ENCODE measurements around the gene EME1. TPM values are rescaled to one million over a fixed set of nuclear protein-coding genes. Genes with fewer than 3 reads are reported as not detected.

Gene EME1
- total and polyA plus RNA-seq, 2 of the 8 experiments (the other 6 are each of a cell fraction or from before 2014, with no cell fraction given) = 13.9 to 16.3 TPM

DNA sequence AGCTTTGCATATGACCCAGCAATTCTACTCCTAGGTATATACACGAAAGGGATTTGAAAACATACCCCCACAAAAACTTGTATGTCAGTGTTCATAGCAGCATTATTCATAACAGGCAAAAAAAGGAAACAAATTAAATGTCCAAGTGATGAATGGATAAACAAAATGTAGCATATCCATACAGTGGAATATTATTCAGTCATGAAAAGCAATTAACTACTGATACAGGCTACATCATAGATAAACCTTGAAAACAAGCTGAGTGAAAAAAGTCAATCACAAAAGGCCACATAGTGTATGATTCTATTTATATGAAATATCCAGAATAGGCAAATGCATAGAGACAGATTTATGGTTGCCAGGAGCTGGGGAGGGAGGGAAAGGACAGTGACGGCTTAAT lies 676 bp downstream of the EME1 start:
- 74% methylated on average over 2 of the region's 2 CpGs; no CpG with 5 or more reads in 1 of the 2 experiments for WGBS, 2 experiments (ENCODE audit: extremely low coverage in 1 of 2, insufficient coverage in 1 of 2, insufficient read length in 1 of 2, insufficient replicate concordance in 2 of 2, low coverage in 1 of 2, low lambda C conversion rate in 2 of 2, missing lambda C conversion rate in 1 of 2)
- no peak overlapping the region for H2BK12ac ChIP-seq (ENCODE audit: low read depth, low read length)
- H3K27ac ChIP-seq (ENCODE audit: low read depth, low read length) = no peak overlapping the region
- H3K4me3 ChIP-seq (ENCODE audit: extremely low read depth in 1 of 4, insufficient read depth in 2 of 4, low read depth in 3 of 4, low read length in 4 of 4) = peak overlapping the region; percentile 86 to 97 (median 92); a peak in 6 of 8 replicates
- no peak overlapping the region for H3K18ac ChIP-seq (ENCODE audit: extremely low read depth, low read length)
- no peaks in the 10 kb centered on the region for H3K9me3 ChIP-seq (ENCODE audit: insufficient read depth in 2 of 2, low read depth in 1 of 2, low read length in 1 of 2)
- H2AFZ ChIP-seq (ENCODE audit: low read length) = no peak overlapping the region
- DNase-seq (ENCODE audit: low read depth in 1 of 2, low spot score in 2 of 2) (no peak), FAIRE-seq (no peak)
- peaks cover 0 to 17% of the 10 kb centered on the region in 2 experiments; a peak in 2 of 4 replicates for H3K79me2 ChIP-seq (ENCODE audit: control insufficient read depth in 1 of 2, insufficient read depth in 2 of 2, low read length in 2 of 2)
- H2AK5ac ChIP-seq (ENCODE audit: low read depth, low read length) = no peak overlapping the region
- no peak overlapping the region for H2BK20ac ChIP-seq (ENCODE audit: low read length)
- peaks cover 4% of the 10 kb centered on the region; the same call in 1 of the 2 replicates for H3K23me2 ChIP-seq (ENCODE audit: low read depth, low read length)
- no peaks in the 10 kb centered on the region; the same call in 1 of the 2 replicates for H3K79me1 ChIP-seq (ENCODE audit: low read depth, low read length)
- no peak overlapping the region for H4K8ac ChIP-seq (ENCODE audit: extremely low read depth, insufficient read depth, low read length)
- H2BK5ac ChIP-seq (ENCODE audit: low read depth, low read length) = no peak overlapping the region
- no peak overlapping the region for H4K5ac ChIP-seq (ENCODE audit: insufficient read length, low read depth, low read length)
- H2BK120ac ChIP-seq (replicated peaks; ENCODE audit: low read depth, low read length) = no peak overlapping the region
- H4K91ac ChIP-seq (replicated peaks; ENCODE audit: insufficient read length, low read length) = no peak overlapping the region
- H3K27me3 ChIP-seq (replicated peaks in 1 of 4; ENCODE audit: control insufficient read depth in 3 of 4, extremely low read depth in 1 of 4, insufficient read depth in 3 of 4, low read length in 3 of 4) = no peaks in the 10 kb centered on the region
- H3K9ac ChIP-seq (replicated peaks in 1 of 4; ENCODE audit: extremely low read depth in 1 of 4, low read depth in 3 of 4, low read length in 3 of 4) = peak overlapping the region in 2 of 4 experiments; percentile 95 to 96; a peak in 3 of 7 replicates
- peaks cover 0 to 4% of the 10 kb centered on the region in 2 experiments for H4K20me1 ChIP-seq (replicated peaks in 1 of 2; ENCODE audit: control insufficient read depth in 1 of 2, insufficient read depth in 2 of 2, low read length in 2 of 2)
- no peak overlapping the region for H3K56ac ChIP-seq (replicated peaks; ENCODE audit: insufficient read length, low read depth, low read length)
- H3K36me3 ChIP-seq (ENCODE audit: control insufficient read depth in 2 of 4, insufficient read depth in 4 of 4, low read length in 3 of 4) = peaks cover 7 to 21% (median 14%) of the 10 kb centered on the region in 4 experiments; a peak in 7 of 8 replicates
- H3K4me2 ChIP-seq (ENCODE audit: insufficient read depth in 1 of 2, low read depth in 2 of 2, low read length in 2 of 2) = peak overlapping the region; percentile 61 to 79
- TF ChIP-seq TAF1 (IDR thresholded peaks at IDR 0.05; ENCODE audit: low read depth, low read length) (no peak), YY1 (IDR thresholded peaks at IDR 0.05; ENCODE audit: low read depth, low read length) (no peak), MAFK (IDR thresholded peaks at IDR 0.05; ENCODE audit: low read depth, low read length) (no peak), CREB1 (IDR thresholded peaks at IDR 0.05) (no peak), CBX5 (IDR thresholded peaks at IDR 0.05; ENCODE audit: low read depth, low read length) (no peak), RNF2 (IDR thresholded peaks at IDR 0.05; ENCODE audit: borderline replicate concordance, low read depth, low read length, missing control alignments, poor library complexity, severe bottlenecking) (no peak), CHD1 (IDR thresholded peaks at IDR 0.05; ENCODE audit: low read depth, low read length) (no peak), TCF12 (IDR thresholded peaks at IDR 0.05; ENCODE audit: low read depth, low read length) (no peak), NRF1 (IDR thresholded peaks at IDR 0.05; ENCODE audit: low read depth, low read length) (no peak)
- TF ChIP-seq, protein P1, sequence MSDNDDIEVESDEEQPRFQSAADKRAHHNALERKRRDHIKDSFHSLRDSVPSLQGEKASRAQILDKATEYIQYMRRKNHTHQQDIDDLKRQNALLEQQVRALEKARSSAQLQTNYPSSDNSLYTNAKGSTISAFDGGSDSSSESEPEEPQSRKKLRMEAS (IDR thresholded peaks at IDR 0.05) = no peak
- POLR2A ChIA-PET (ENCODE audit: partially characterized antibody) = interaction anchor here (0.6 to 27.4 kb wide), 4 partner anchors 6 to 66 kb away, joined by 3 to 313 read pairs (median 158); partner anchors contain the start of genes EME1, LRRC59 and MRPL27
- no peak overlapping the region for H3K4ac ChIP-seq (replicated peaks; ENCODE audit: insufficient read length, low read depth, low read length)
- no peak overlapping the region for H3K14ac ChIP-seq (ENCODE audit: insufficient read length)
- H3K4me1 ChIP-seq (replicated peaks in 1 of 4; ENCODE audit: control insufficient read depth in 3 of 4, insufficient read depth in 4 of 4, low read length in 3 of 4) = peaks cover 0 to 9% (median under 1%) of the 10 kb centered on the region in 4 experiments; a peak in 2 of 7 replicates
- CTCF ChIA-PET (ENCODE audit: partially characterized antibody) = interaction anchor here (1.0 to 3.3 kb wide), 4 partner anchors 12 to 164 kb away, joined by 3 to 15 read pairs (median 9); partner anchors contain the start of gene LRRC59
- no peak overlapping the region for H2BK15ac ChIP-seq (ENCODE audit: low read length)
- no peak overlapping the region for H3K23ac ChIP-seq (ENCODE audit: insufficient read length)

Measured in H1 (cell line).